Right atrium auricular region (tissue), 2 donors: Measurements from ENCODE around the gene MAGI2. TPM values are rescaled to one million over a fixed set of nuclear protein-coding genes. Genes with fewer than 3 reads are reported as not detected.

ENCODE experiments used
- DNase-seq: peaks from one replicate; pipeline ENCODE4 v3.0.0-alpha.2; 2019; ENCODE audit warnings: low spot score
- H3K27ac ChIP-seq, 2 donors: fragments of 200-600 bp; sonication (generic); 1 replicate in 1 of 2; 2 replicates in 1 of 2; pipeline ENCODE4 v1.5.1; 2016 to 2019
- H3K27me3 ChIP-seq, 2 donors: fragments of 200-600 bp; sonication (generic); one replicate each; pipeline versions ENCODE4 v1.5.1 to v1.6.0; 2017 to 2019
- H3K36me3 ChIP-seq: fragments of 200-600 bp; sonication (generic); one replicate; pipeline ENCODE4 v1.5.1; 2016
- H3K4me1 ChIP-seq, 2 donors: fragments of 200-600 bp; sonication (generic); one replicate each; pipeline versions ENCODE4 v1.5.1 to v1.6.0; 2017 to 2019
- H3K4me3 ChIP-seq, 2 donors: fragments of 200-600 bp; sonication (generic); 1 replicate in 1 of 2; 2 replicates in 1 of 2; pipeline ENCODE4 v1.5.1; 2017 to 2019; ENCODE audit warnings: mild to moderate bottlenecking in 1 of 2, moderate library complexity in 1 of 2
- H3K9me3 ChIP-seq, 2 donors: fragments of 200-600 bp; sonication (generic); one replicate each; pipeline ENCODE4 v1.5.1; 2019
- CTCF ChIP-seq, 2 donors: fragments of 200-600 bp; sonication (generic); IDR thresholded peaks; one replicate each; pipeline ENCODE4 v1.5.1; 2019; ENCODE audit warnings: antibody characterized with exemption in 2 of 2
- total RNA-seq, 2 donors: library from RNA; depleted of rRNA; stranded (reverse); fragments of >200 nt; gene quantifications; one replicate each; pipeline ENCODE4 v1.1.0, GENCODE V29; 2016

MAGI2 gene
- total RNA-seq, 2 donors from 2014 or later = 5.9 to 6.0 TPM

GRCh38 chr7:78379148-78379547 lies 1074.3 kb downstream of the MAGI2 start:
- H3K9me3 ChIP-seq = no peaks in the 10 kb centered on the region
- TF ChIP-seq CTCF (IDR thresholded peaks at IDR 0.05) = no peak
- H3K36me3 ChIP-seq = no peaks in the 10 kb centered on the region
- no peak overlapping the region for H3K27ac ChIP-seq
- no peaks in the 10 kb centered on the region for H3K27me3 ChIP-seq
- no peak overlapping the region for H3K4me3 ChIP-seq
- H3K4me1 ChIP-seq = no peaks in the 10 kb centered on the region
- no peak for DNase-seq

- DNase-seq = no peak
- Histone ChIP-seq H3K4me1 (no peaks in the 10 kb centered on the region), H3K36me3 (no peaks in the 10 kb centered on the region), H3K4me3 (no peak overlapping the region), H3K9me3 (no peaks in the 10 kb centered on the region), H3K27me3 (no peaks in the 10 kb centered on the region), H3K27ac (no peak overlapping the region)
- no peak for TF ChIP-seq CTCF (IDR thresholded peaks at IDR 0.05)
Measured at GRCh38 chr7:78377532-78377931, 1075.9 kb downstream of the MAGI2 start.

- no peak for DNase-seq
- no peaks in the 10 kb centered on the region for H3K9me3 ChIP-seq
- H3K27me3 ChIP-seq = no peaks in the 10 kb centered on the region
- no peak for TF ChIP-seq CTCF (IDR thresholded peaks at IDR 0.05)
- no peaks in the 10 kb centered on the region for H3K36me3 ChIP-seq
- no peak overlapping the region for H3K4me3 ChIP-seq
- no peak overlapping the region for H3K27ac ChIP-seq
- no peaks in the 10 kb centered on the region for H3K4me1 ChIP-seq
Measured at GRCh38 chr7:78370936-78371335, 1082.5 kb downstream of the MAGI2 start.

- Histone ChIP-seq H3K9me3 (no peaks in the 10 kb centered on the region), H3K4me3 (no peak overlapping the region), H3K27ac (no peak overlapping the region), H3K4me1 (no peaks in the 10 kb centered on the region), H3K36me3 (no peaks in the 10 kb centered on the region), H3K27me3 (no peaks in the 10 kb centered on the region)
- DNase-seq = no peak
- no peak for TF ChIP-seq CTCF (IDR thresholded peaks at IDR 0.05)
Measured at GRCh38 chr7:78368771-78369170, 1084.7 kb downstream of the MAGI2 start.

GRCh38 chr7:78367280-78367773 lies 1086.1 kb downstream of the MAGI2 start:
- Histone ChIP-seq H3K4me1 (no peaks in the 10 kb centered on the region), H3K9me3 (no peaks in the 10 kb centered on the region), H3K36me3 (no peaks in the 10 kb centered on the region), H3K27ac (no peak overlapping the region), H3K27me3 (no peaks in the 10 kb centered on the region), H3K4me3 (no peak overlapping the region)
- no peak for DNase-seq
- TF ChIP-seq CTCF (IDR thresholded peaks at IDR 0.05) = no peak

GRCh38 chr7:78363866-78364265 lies 1089.6 kb downstream of the MAGI2 start:
- H3K4me3 ChIP-seq = no peak overlapping the region

More at GRCh38 chr7:78363866-78364265, 1089.6 kb downstream of the MAGI2 start:
- H3K4me1 ChIP-seq = no peaks in the 10 kb centered on the region
- no peak for TF ChIP-seq CTCF (IDR thresholded peaks at IDR 0.05)
- H3K27me3 ChIP-seq = no peaks in the 10 kb centered on the region
- H3K36me3 ChIP-seq = no peaks in the 10 kb centered on the region
- H3K27ac ChIP-seq = no peak overlapping the region
- H3K9me3 ChIP-seq = no peaks in the 10 kb centered on the region
- DNase-seq = no peak
